Neural crest cell (in vitro differentiated cells): ENCODE measurements around the gene SPOCK1. TPM values are rescaled to one million over a fixed set of nuclear protein-coding genes. Genes with fewer than 3 reads are reported as not detected.

Source experiments
- DNase-seq: peaks from one replicate; pipeline ENCODE4 v3.0.0; 2021; ENCODE audit warnings: low read depth, mixed read lengths, low spot score
- H3K27ac Mint-ChIP-seq: one replicate; pipeline ENCODE4 v1.8.0; 2021; ENCODE audit warnings: mild to moderate bottlenecking, mixed read lengths; ENCODE audit not compliant: unreplicated experiment
- H3K27me3 Mint-ChIP-seq: 2 replicates; pipeline ENCODE4 v1.8.0; 2021; ENCODE audit warnings: low read depth, mild to moderate bottlenecking, mixed read lengths
- H3K36me3 Mint-ChIP-seq: 2 replicates; pipeline ENCODE4 v1.8.0; 2021; ENCODE audit warnings: low read depth, mild to moderate bottlenecking, mixed read lengths
- H3K4me1 Mint-ChIP-seq: 2 replicates; pipeline ENCODE4 v1.8.0; 2021; ENCODE audit warnings: mixed read lengths
- H3K4me3 Mint-ChIP-seq: one replicate; pipeline ENCODE4 v1.8.0; 2021; ENCODE audit warnings: mild to moderate bottlenecking, mixed read lengths
- H3K9me3 Mint-ChIP-seq: 2 replicates; pipeline ENCODE4 v1.8.0; 2021; ENCODE audit warnings: mixed read lengths
- total RNA-seq: library from RNA; stranded (reverse); gene quantifications from 2 replicates; pipeline ENCODE4 v1.2.1, GENCODE V29; 2021
- TF ChIP-seq, protein P1 (sequence below): fragments of 200-600 bp; sonication (generic); conservative IDR thresholded peaks from 2 replicates; pipeline ENCODE4 v1.5.0; 2021; ENCODE audit warnings: antibody characterized with exemption, mild to moderate bottlenecking

SPOCK1 gene
- total RNA-seq, 1 donor from 2014 or later, result 89.7 TPM

GRCh38 chr5:137352095-137352494 is 147.0 kb downstream of the SPOCK1 start:
- no peak for DNase-seq

DNA sequence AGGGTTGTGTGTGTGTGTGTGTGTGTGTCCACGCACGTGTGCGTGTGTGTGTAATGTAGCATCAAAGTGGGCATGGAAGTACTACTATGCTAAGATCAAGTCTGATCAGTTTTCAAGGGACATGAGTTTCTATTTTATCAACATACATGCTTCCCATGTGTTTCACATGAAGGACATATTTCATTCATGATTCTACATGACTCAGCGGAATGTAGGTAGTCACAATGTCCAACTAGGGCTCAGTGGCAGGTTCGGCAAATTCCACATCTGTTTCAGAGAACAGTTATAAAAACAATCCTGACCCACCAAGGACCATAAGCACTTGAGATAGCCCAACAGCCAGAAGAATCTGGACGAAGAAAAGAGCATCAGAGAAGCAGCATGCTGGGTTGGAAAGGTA is 148.3 kb downstream of the SPOCK1 start:
- TF ChIP-seq, protein P1, sequence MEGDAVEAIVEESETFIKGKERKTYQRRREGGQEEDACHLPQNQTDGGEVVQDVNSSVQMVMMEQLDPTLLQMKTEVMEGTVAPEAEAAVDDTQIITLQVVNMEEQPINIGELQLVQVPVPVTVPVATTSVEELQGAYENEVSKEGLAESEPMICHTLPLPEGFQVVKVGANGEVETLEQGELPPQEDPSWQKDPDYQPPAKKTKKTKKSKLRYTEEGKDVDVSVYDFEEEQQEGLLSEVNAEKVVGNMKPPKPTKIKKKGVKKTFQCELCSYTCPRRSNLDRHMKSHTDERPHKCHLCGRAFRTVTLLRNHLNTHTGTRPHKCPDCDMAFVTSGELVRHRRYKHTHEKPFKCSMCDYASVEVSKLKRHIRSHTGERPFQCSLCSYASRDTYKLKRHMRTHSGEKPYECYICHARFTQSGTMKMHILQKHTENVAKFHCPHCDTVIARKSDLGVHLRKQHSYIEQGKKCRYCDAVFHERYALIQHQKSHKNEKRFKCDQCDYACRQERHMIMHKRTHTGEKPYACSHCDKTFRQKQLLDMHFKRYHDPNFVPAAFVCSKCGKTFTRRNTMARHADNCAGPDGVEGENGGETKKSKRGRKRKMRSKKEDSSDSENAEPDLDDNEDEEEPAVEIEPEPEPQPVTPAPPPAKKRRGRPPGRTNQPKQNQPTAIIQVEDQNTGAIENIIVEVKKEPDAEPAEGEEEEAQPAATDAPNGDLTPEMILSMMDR, result no peak
- Mint-ChIP-seq H3K36me3 (no peaks in the 10 kb centered on the region), H3K4me3 (no peak overlapping the region), H3K9me3 (peaks cover 3% of the 10 kb centered on the region), H3K27me3 (peaks cover 4% of the 10 kb centered on the region), H3K4me1 (peaks cover 38% of the 10 kb centered on the region), H3K27ac (no peak overlapping the region)
- DNase-seq, result no peak

More at GRCh38 chr5:137352095-137352494, 147.0 kb downstream of the SPOCK1 start:
- Mint-ChIP-seq H3K36me3 (no peaks in the 10 kb centered on the region), H3K27ac (no peak overlapping the region), H3K27me3 (peaks cover 4% of the 10 kb centered on the region), H3K4me3 (no peak overlapping the region), H3K4me1 (peaks cover 25% of the 10 kb centered on the region), H3K9me3 (peaks cover 3% of the 10 kb centered on the region)
- TF ChIP-seq, protein P1, result no peak

GRCh38 chr5:137348759-137349158 is 150.4 kb downstream of the SPOCK1 start:
- Mint-ChIP-seq H3K4me1 (peaks cover 50% of the 10 kb centered on the region), H3K27me3 (peaks cover 4% of the 10 kb centered on the region), H3K36me3 (no peaks in the 10 kb centered on the region), H3K9me3 (peaks cover 3% of the 10 kb centered on the region), H3K27ac (no peak overlapping the region), H3K4me3 (no peak overlapping the region)
- TF ChIP-seq, protein P1, result no peak
- DNase-seq, result no peak

DNA sequence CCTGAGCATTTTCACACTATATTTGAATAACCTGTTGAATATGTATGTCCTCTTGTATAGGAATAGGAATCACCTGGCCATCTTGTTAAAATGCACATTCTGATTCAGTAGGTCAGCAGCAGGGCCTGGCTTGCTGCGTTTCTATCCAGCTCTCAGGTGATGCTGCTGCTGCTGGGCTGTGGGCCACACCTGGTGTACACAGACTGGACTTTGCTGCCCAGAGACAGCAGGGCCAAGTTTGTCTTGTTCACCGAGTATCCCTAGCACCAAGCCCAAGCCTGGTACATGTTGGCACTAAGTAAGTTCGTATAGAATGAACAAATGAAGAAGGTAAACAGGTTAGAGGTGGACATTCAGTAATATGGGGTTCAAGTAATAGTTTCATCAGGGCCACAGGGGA is 151.3 kb downstream of the SPOCK1 start:
- Mint-ChIP-seq H3K9me3 (peaks cover 3% of the 10 kb centered on the region), H3K4me1 (peaks cover 51% of the 10 kb centered on the region), H3K36me3 (no peaks in the 10 kb centered on the region), H3K4me3 (peak overlapping the region; percentile 3), H3K27me3 (peaks cover 4% of the 10 kb centered on the region), H3K27ac (peak overlapping the region; percentile 22)
- DNase-seq, result no peak
- TF ChIP-seq, protein P1, result no peak

- Mint-ChIP-seq H3K36me3 (no peaks in the 10 kb centered on the region), H3K4me1 (peaks cover 62% of the 10 kb centered on the region), H3K27ac (peak overlapping the region; percentile 73), H3K9me3 (peaks cover 3% of the 10 kb centered on the region), H3K4me3 (no peak overlapping the region), H3K27me3 (no peaks in the 10 kb centered on the region)
- DNase-seq, result no peak
- TF ChIP-seq, protein P1, result no peak
Observed at GRCh38 chr5:137346281-137346680, 152.8 kb downstream of the SPOCK1 start.

DNA sequence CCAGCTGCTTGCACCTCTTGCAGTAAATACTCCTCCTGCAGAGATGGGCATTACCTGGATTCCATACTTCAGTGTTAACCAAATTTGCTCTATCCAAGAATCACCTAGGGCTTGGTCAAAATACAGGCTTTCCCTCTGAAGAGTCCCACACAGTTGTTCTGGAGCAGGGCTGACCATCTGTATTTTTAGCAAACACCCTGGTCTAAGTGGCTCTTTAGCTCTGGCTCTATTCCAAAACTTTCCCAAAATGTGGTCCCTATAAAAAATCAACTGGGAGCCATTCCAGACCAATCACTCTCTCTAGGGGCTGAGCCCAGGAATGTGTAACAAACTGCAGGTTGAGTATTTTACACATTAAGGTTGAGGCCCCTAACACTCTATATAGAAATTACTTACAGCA is 153.7 kb downstream of the SPOCK1 start:
- no peak for DNase-seq
- H3K4me1 Mint-ChIP-seq, result peaks cover 67% of the 10 kb centered on the region
- H3K9me3 Mint-ChIP-seq, result peaks cover 3% of the 10 kb centered on the region
- no peaks in the 10 kb centered on the region for H3K27me3 Mint-ChIP-seq
- H3K27ac Mint-ChIP-seq, result peak overlapping the region; percentile 27
- no peaks in the 10 kb centered on the region for H3K36me3 Mint-ChIP-seq
- TF ChIP-seq, protein P1, result no peak
- no peak overlapping the region for H3K4me3 Mint-ChIP-seq
